NCI-H2107 treated with DMSO at 0.1 percent for 48 hours (cell line): ENCODE data around the gene ZNF415.

ENCODE experiments used
- DNase-seq: peaks from one replicate; lab custom pipeline; 2025; ENCODE audit not compliant: unreplicated experiment; lab: John Stamatoyannopoulos, UW

ZNF415 gene

GRCh38 chr19:53057904-53058580 lies 74.7 kb downstream of the ZNF415 start:
- DNase-seq, result no peak
